K562 (cell line): Measurements from ENCODE around the gene MUC3A. TPM values are rescaled to one million over a fixed set of nuclear protein-coding genes. Genes with fewer than 3 reads are reported as not detected.

Experiments used
- ARNT ChIP-seq, 2 experiments: fragments of 450-650 bp; IDR thresholded peaks; 2 replicates each; pipeline ENCODE4 v1.6.1; 2016; ENCODE audit warnings: mild to moderate bottlenecking in 1 of 2
- COPS2 ChIP-seq: fragments of 450-650 bp; conservative IDR thresholded peaks from 2 replicates; pipeline ENCODE4 v1.6.1; 2016; ENCODE audit warnings: mild to moderate bottlenecking, moderate library complexity
- CREM ChIP-seq: IDR thresholded peaks from 2 replicates; pipeline ENCODE4 v1.6.1; 2014; ENCODE audit warnings: antibody characterized with exemption, low read depth
- CTBP1 ChIP-seq: fragments of 450-650 bp; IDR thresholded peaks from 2 replicates; pipeline ENCODE4 v1.6.1; 2016; ENCODE audit warnings: borderline replicate concordance
- DDX20 ChIP-seq: fragments of 450-650 bp; IDR thresholded peaks from 2 replicates; pipeline ENCODE4 v1.6.1; 2016; ENCODE audit warnings: missing genetic modification characterization, low read depth, mild to moderate bottlenecking, missing compliant biosample characterization, moderate library complexity
- HDGF ChIP-seq: fragments of 450-650 bp; IDR thresholded peaks from 2 replicates; pipeline ENCODE4 v1.6.1; 2016
- IFI16 ChIP-seq: fragments of 250-450 bp; sonication (Bioruptor Pico); IDR thresholded peaks from 2 replicates; pipeline ENCODE4 v2.1.2; 2022; ENCODE audit warnings: mild to moderate bottlenecking, inconsistent platforms
- KLF13 ChIP-seq: fragments of 450-650 bp; IDR thresholded peaks from 2 replicates; pipeline ENCODE4 v1.6.1; 2016; ENCODE audit warnings: missing genetic modification characterization, low read depth, mild to moderate bottlenecking, missing compliant biosample characterization, moderate library complexity, borderline replicate concordance
- MAFG ChIP-seq: fragments of 450-650 bp; conservative IDR thresholded peaks from 2 replicates; pipeline ENCODE4 v1.6.1; 2016; ENCODE audit warnings: missing genetic modification characterization, missing compliant biosample characterization
- MCM5 ChIP-seq: fragments of 450-650 bp; IDR thresholded peaks from 2 replicates; pipeline ENCODE4 v1.6.1; 2016; ENCODE audit warnings: low read depth
- MIER1 ChIP-seq: fragments of 450-650 bp; IDR thresholded peaks from 2 replicates; pipeline ENCODE4 v1.6.1; 2016; ENCODE audit warnings: antibody characterized with exemption, mild to moderate bottlenecking, low read depth
- MTA2 ChIP-seq: fragments of 450-650 bp; IDR thresholded peaks from 2 replicates; pipeline ENCODE4 v1.6.1; 2016; ENCODE audit warnings: low read depth
- NFRKB ChIP-seq: fragments of 450-650 bp; IDR thresholded peaks from 2 replicates; pipeline ENCODE4 v1.6.1; 2016; ENCODE audit warnings: low read depth
- NR2F6 ChIP-seq: fragments of 450-650 bp; formaldehyde crosslinking; IDR thresholded peaks from 2 replicates; pipeline ENCODE4 v1.4.0; 2020; ENCODE audit warnings: mild to moderate bottlenecking
- RBM17 ChIP-seq: fragments of 200-400 bp; formaldehyde crosslinking; IDR thresholded peaks from 2 replicates; pipeline ENCODE4 v1.6.1; 2017; ENCODE audit warnings: low read depth, mild to moderate bottlenecking, low read length, borderline replicate concordance
- SAP30 ChIP-seq: fragments of 200-600 bp; sonication (generic); IDR thresholded peaks from 2 replicates; pipeline ENCODE4 v1.6.1; 2012; ENCODE audit warnings: borderline replicate concordance, low read depth, mild to moderate bottlenecking, moderate library complexity, low read length, control low read depth, inconsistent platforms; ENCODE audit not compliant: insufficient read depth, poor library complexity, severe bottlenecking
- SIX5 ChIP-seq, 2 experiments: IDR thresholded peaks; 2 replicates each; pipeline ENCODE4 v1.6.1; 2011; ENCODE audit warnings: low read length in 2 of 2, borderline replicate concordance in 1 of 2, low read depth in 1 of 2, mild to moderate bottlenecking in 1 of 2, moderate library complexity in 1 of 2; ENCODE audit not compliant: insufficient read depth in 1 of 2
- SOX6 ChIP-seq: fragments of 450-650 bp; IDR thresholded peaks from 2 replicates; pipeline ENCODE4 v1.6.1; 2014; ENCODE audit warnings: mild to moderate bottlenecking
- TCF3 ChIP-seq: sonication (generic); formaldehyde crosslinking; IDR thresholded peaks from 2 replicates; pipeline ENCODE4 v1.4.0; 2020; ENCODE audit warnings: mild to moderate bottlenecking, missing genetic modification reagents
- TEAD1 ChIP-seq, 2 experiments: fragments of 450-650 bp in 1 of 2; sonication (generic) in 1 of 2; formaldehyde crosslinking; IDR thresholded peaks; 2 replicates each; pipeline versions ENCODE4 v1.4.0 to v1.8.0; 2020 to 2022; ENCODE audit warnings: mild to moderate bottlenecking in 2 of 2, missing genetic modification reagents in 1 of 2
- ZFPM2 ChIP-seq: fragments of 250-450 bp; sonication (Bioruptor Pico); IDR thresholded peaks from 2 replicates; pipeline ENCODE4 v1.5.1; 2022; ENCODE audit warnings: mild to moderate bottlenecking
- ZNF124 ChIP-seq: sonication (generic); formaldehyde crosslinking; IDR thresholded peaks from 2 replicates; pipeline ENCODE4 v1.8.1; 2022; ENCODE audit warnings: missing genetic modification reagents
- ZNF134 ChIP-seq: fragments of 250-450 bp; sonication (Bioruptor Pico); conservative IDR thresholded peaks from 2 replicates; pipeline ENCODE4 v1.4.0; 2020
- ZNF644 ChIP-seq: fragments of 200-800 bp; sonication (Bioruptor generic); IDR thresholded peaks from 2 replicates; pipeline ENCODE4 v1.6.1; 2016; ENCODE audit warnings: low read depth, missing genetic modification characterization, missing compliant biosample characterization
- polyA plus RNA-seq, 8 experiments: library from polyadenylated mRNA; depleted of rRNA in 4 of 8; stranded (reverse) in 5 of 8; unstranded in 3 of 8; fragments of >200 nt; fragmentation: Nextera tagmentation in 2 of 8; fragmentation: Illumina TruSeq in 1 of 8; extraction: Ambion mirVana in 2 of 8; extraction: Trizol in 1 of 8; gene quantifications; 2 replicates each; pipeline versions ENCODE4 v1.2.1 to v1.2.3, GENCODE V29; 2011 to 2014; ENCODE audit warnings: inconsistent platforms in 1 of 8, missing spikeins in 1 of 8
- total RNA-seq, 7 experiments: library from RNA; depleted of rRNA in 6 of 7; stranded (reverse); fragments of >200 nt in 6 of 7; fragmentation: Illumina TruSeq in 2 of 7; extraction: Trizol in 2 of 7; gene quantifications; 2 replicates each; pipeline versions ENCODE4 v1.2.1 to v1.2.3, GENCODE V29; 2011 to 2021; ENCODE audit warnings: low replicate concordance in 1 of 7
- TF ChIP-seq, protein P1 (sequence below): sonication (generic); formaldehyde crosslinking; IDR thresholded peaks from 2 replicates; pipeline ENCODE4 v1.4.0; 2020; ENCODE audit warnings: mild to moderate bottlenecking, missing genetic modification reagents
- TF ChIP-seq, protein P2 (sequence below): fragments of 450-650 bp; IDR thresholded peaks from 2 replicates; pipeline ENCODE4 v1.6.1; 2017; ENCODE audit warnings: mild to moderate bottlenecking, moderate library complexity

Gene MUC3A
- total and polyA plus RNA-seq, 9 of the 15 experiments (the other 6 are each of a cell fraction or from before 2014, with no cell fraction given): 0.06 to 2.2 (median 0.20) TPM; not detected in 1

DNA sequence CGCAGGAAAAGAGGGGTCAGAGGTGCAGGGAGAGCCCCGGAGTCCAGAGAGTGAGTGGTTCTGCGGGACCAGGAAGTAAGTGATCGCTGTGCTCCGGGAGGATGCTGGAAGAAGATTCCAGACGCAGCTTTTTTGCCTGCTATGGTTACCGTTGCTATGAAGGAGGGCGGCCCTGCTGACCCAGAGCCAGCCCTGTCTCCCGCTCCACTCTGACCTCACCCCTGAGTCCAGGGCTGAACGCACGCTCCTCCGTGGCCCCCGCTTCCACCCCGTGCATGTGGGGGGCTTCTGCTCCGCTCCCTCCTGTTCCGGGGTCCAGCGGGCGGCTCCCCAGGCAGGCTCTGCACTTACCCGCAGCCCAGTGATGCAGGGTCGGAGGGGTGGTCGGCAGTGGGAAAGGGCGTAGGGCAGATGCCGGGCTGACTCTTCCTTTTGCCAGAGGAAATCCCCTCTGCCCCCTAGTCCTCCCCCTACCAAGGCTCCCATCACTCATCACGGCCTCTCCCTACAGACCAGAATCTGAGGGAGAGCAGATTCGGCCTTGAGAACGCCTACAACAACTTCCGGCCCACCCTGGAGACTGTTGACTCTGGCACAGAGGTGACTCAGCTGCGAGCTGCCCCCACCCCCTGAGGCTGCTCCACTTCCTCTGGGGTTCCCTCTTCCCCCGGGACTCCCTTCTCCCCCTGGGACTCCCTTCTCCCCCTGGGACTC, 67.9 kb downstream of the MUC3A start (continued):
- TF ChIP-seq RBM17 (no peak), ZNF644 (tag) (no peak), ZFPM2 (CRISPR knock-in tag) (no peak), CTBP1 (peak; percentile 92), TEAD1 (CRISPR knock-in tag; IDR thresholded peaks at IDR 0.05) (no peak), COPS2 (no peak), NR2F6 (CRISPR knock-in tag) (no peak), ARNT (IDR thresholded peaks at IDR 0.05) (0 out of 4 replicates have a peak, but pooled peaks of 1 of the 2 experiments have one; percentile 35), TCF3 (no peak), SOX6 (0 out of 2 replicates have a peak, but pooled peaks have one; percentile 34), MTA2 (no peak), DDX20 (tag) (no peak), MIER1 (no peak), ZNF124 (CRISPR knock-in tag) (no peak), SIX5 (IDR thresholded peaks at IDR 0.05; ENCODE audit: borderline replicate concordance in 1 of 2, insufficient read depth in 1 of 2, low read depth in 1 of 2, low read length in 2 of 2) (no peak), NFRKB (peak; percentile 40; the same call in 1 of the 2 replicates), MCM5 (no peak), ZNF134 (CRISPR knock-in tag) (no peak), IFI16 (CRISPR knock-in tag) (no peak), HDGF (no peak), SAP30 (no peak), MAFG (tag) (peak; percentile 42; the same call in 1 of the 2 replicates), CREM (peak; percentile 76), KLF13 (tag) (no peak)
- TF ChIP-seq, protein P1, sequence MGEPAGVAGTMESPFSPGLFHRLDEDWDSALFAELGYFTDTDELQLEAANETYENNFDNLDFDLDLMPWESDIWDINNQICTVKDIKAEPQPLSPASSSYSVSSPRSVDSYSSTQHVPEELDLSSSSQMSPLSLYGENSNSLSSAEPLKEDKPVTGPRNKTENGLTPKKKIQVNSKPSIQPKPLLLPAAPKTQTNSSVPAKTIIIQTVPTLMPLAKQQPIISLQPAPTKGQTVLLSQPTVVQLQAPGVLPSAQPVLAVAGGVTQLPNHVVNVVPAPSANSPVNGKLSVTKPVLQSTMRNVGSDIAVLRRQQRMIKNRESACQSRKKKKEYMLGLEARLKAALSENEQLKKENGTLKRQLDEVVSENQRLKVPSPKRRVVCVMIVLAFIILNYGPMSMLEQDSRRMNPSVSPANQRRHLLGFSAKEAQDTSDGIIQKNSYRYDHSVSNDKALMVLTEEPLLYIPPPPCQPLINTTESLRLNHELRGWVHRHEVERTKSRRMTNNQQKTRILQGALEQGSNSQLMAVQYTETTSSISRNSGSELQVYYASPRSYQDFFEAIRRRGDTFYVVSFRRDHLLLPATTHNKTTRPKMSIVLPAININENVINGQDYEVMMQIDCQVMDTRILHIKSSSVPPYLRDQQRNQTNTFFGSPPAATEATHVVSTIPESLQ (CRISPR knock-in tag): no peak
- TF ChIP-seq, protein P2, sequence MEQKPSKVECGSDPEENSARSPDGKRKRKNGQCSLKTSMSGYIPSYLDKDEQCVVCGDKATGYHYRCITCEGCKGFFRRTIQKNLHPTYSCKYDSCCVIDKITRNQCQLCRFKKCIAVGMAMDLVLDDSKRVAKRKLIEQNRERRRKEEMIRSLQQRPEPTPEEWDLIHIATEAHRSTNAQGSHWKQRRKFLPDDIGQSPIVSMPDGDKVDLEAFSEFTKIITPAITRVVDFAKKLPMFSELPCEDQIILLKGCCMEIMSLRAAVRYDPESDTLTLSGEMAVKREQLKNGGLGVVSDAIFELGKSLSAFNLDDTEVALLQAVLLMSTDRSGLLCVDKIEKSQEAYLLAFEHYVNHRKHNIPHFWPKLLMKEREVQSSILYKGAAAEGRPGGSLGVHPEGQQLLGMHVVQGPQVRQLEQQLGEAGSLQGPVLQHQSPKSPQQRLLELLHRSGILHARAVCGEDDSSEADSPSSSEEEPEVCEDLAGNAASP: no peak
